H9 (cell line): Measurements from ENCODE around the gene ACTL6B. TPM values are rescaled to one million over a fixed set of nuclear protein-coding genes. Genes with fewer than 3 reads are reported as not detected.
A peak's percentile ranks its signal among the peaks of the same experiment; 100 is the strongest.

Source experiments
- DNase-seq: peaks from one replicate; pipeline ENCODE4 v3.0.0-alpha.2; 2017
- H2AFZ ChIP-seq: one replicate; pipeline ENCODE4 v1.6.1; 2013; ENCODE audit warnings: mild to moderate bottlenecking, low read length, control low read depth, moderate library complexity
- H2AK5ac ChIP-seq: 2 replicates; pipeline ENCODE4 v1.6.1; 2013; ENCODE audit warnings: low read length, control low read depth, mixed read lengths; ENCODE audit not compliant: insufficient read length
- H2BK120ac ChIP-seq: one replicate; pipeline ENCODE4 v1.6.1; 2013; ENCODE audit warnings: low read depth, mild to moderate bottlenecking, low read length, control low read depth, inconsistent platforms; ENCODE audit not compliant: poor library complexity, severe bottlenecking
- H2BK12ac ChIP-seq: 2 replicates; pipeline ENCODE4 v1.6.1; 2013; ENCODE audit warnings: low read length, control low read depth, mixed read lengths, low read depth; ENCODE audit not compliant: insufficient read length
- H2BK15ac ChIP-seq: 2 replicates; pipeline ENCODE4 v1.6.1; 2013; ENCODE audit warnings: low read depth, low read length, control low read depth
- H2BK20ac ChIP-seq: one replicate; pipeline ENCODE4 v1.6.1; 2013; ENCODE audit warnings: low read depth, mild to moderate bottlenecking, low read length, control low read depth, inconsistent platforms; ENCODE audit not compliant: poor library complexity, severe bottlenecking
- H2BK5ac ChIP-seq: 2 replicates; pipeline ENCODE4 v1.6.1; 2013; ENCODE audit warnings: low read length, control low read depth, mixed read lengths; ENCODE audit not compliant: insufficient read length
- H3K14ac ChIP-seq: 2 replicates; pipeline ENCODE4 v1.6.1; 2013; ENCODE audit warnings: low read length, control low read depth; ENCODE audit not compliant: insufficient read depth
- H3K18ac ChIP-seq: 2 replicates; pipeline ENCODE4 v1.6.1; 2013; ENCODE audit warnings: low read depth, mild to moderate bottlenecking, mixed read lengths, low read length, control low read depth; ENCODE audit not compliant: insufficient read length
- H3K23ac ChIP-seq: 2 replicates; pipeline ENCODE4 v1.6.1; 2013; ENCODE audit warnings: low read length, control low read depth, mixed read lengths, low read depth; ENCODE audit not compliant: insufficient read length
- H3K23me2 ChIP-seq: 2 replicates; pipeline ENCODE4 v1.6.1; 2013; ENCODE audit warnings: low read depth, mild to moderate bottlenecking, mixed read lengths, low read length, control low read depth; ENCODE audit not compliant: insufficient read length, poor library complexity, severe bottlenecking
- H3K27ac ChIP-seq: 2 replicates; pipeline ENCODE4 v1.5.1; 2013; ENCODE audit warnings: low read length, control low read depth, mixed read lengths, low read depth; ENCODE audit not compliant: insufficient read length
- H3K27me3 ChIP-seq: 2 replicates; pipeline ENCODE4 v1.6.1; 2013; ENCODE audit warnings: low read length, control low read depth, inconsistent platforms; ENCODE audit not compliant: insufficient read depth
- H3K4ac ChIP-seq: 2 replicates; pipeline ENCODE4 v1.6.1; 2013; ENCODE audit warnings: low read depth, mild to moderate bottlenecking, control low read depth, inconsistent platforms, low read length, moderate library complexity
- H3K4me1 ChIP-seq: 2 replicates; pipeline ENCODE4 v1.6.1; 2013; ENCODE audit warnings: low read length, control low read depth, inconsistent platforms; ENCODE audit not compliant: insufficient read depth
- H3K4me2 ChIP-seq: 2 replicates; pipeline ENCODE4 v1.6.1; 2013; ENCODE audit warnings: low read length, control low read depth, mixed read lengths; ENCODE audit not compliant: insufficient read length, insufficient read depth
- H3K56ac ChIP-seq: 2 replicates; pipeline ENCODE4 v1.6.1; 2013; ENCODE audit warnings: low read depth, mild to moderate bottlenecking, mixed read lengths, low read length, control low read depth; ENCODE audit not compliant: insufficient read length
- H3K79me1 ChIP-seq: 2 replicates; pipeline ENCODE4 v1.6.1; 2013; ENCODE audit warnings: low read depth, mild to moderate bottlenecking, moderate library complexity, low read length, control low read depth, inconsistent platforms; ENCODE audit not compliant: insufficient read depth, poor library complexity, severe bottlenecking
- H3K79me2 ChIP-seq: 2 replicates; pipeline ENCODE4 v1.6.1; 2013; ENCODE audit warnings: low read length, control low read depth, inconsistent platforms; ENCODE audit not compliant: insufficient read depth
- H3K9ac ChIP-seq: 2 replicates; pipeline ENCODE4 v1.6.1; 2013; ENCODE audit warnings: low read length, control low read depth, mixed read lengths; ENCODE audit not compliant: insufficient read length; ENCODE audit errors: extremely low read depth
- H3K9me3 ChIP-seq: one replicate; pipeline ENCODE4 v1.6.1; 2013; ENCODE audit warnings: low read depth, low read length, inconsistent platforms; ENCODE audit not compliant: control insufficient read depth
- H3T11ph ChIP-seq: one replicate; pipeline ENCODE4 v1.6.1; 2013; ENCODE audit warnings: mild to moderate bottlenecking, low read length, control low read depth, inconsistent platforms
- H4K20me1 ChIP-seq: one replicate; pipeline ENCODE4 v1.6.1; 2013; ENCODE audit not compliant: control insufficient read depth, insufficient read length, insufficient read depth
- H4K5ac ChIP-seq: 2 replicates; pipeline ENCODE4 v1.6.1; 2013; ENCODE audit warnings: low read depth, mild to moderate bottlenecking, mixed read lengths, low read length, control low read depth; ENCODE audit not compliant: insufficient read length
- H4K8ac ChIP-seq: replicated peaks from 2 replicates; pipeline ENCODE4 v1.6.1; 2013; ENCODE audit warnings: low read length, control low read depth, mixed read lengths, low read depth; ENCODE audit not compliant: insufficient read length
- H4K91ac ChIP-seq: 2 replicates; pipeline ENCODE4 v1.6.1; 2013; ENCODE audit warnings: low read depth, mild to moderate bottlenecking, moderate library complexity, mixed read lengths, low read length, control low read depth; ENCODE audit not compliant: insufficient read length
- H3K27ac Mint-ChIP-seq, 3 experiments: 2 replicates in 2 of 3; 3 replicates in 1 of 3; pipeline ENCODE4 v1.8.0; 2020 to 2021; ENCODE audit warnings: mixed read lengths in 3 of 3, mild to moderate bottlenecking in 1 of 3, moderate library complexity in 1 of 3
- H3K27me3 Mint-ChIP-seq: 2 replicates; pipeline ENCODE4 v1.8.0; 2021; ENCODE audit warnings: low read depth, mild to moderate bottlenecking, moderate library complexity, mixed read lengths
- H3K36me3 Mint-ChIP-seq, 3 experiments: 2 replicates in 2 of 3; 3 replicates in 1 of 3; pipeline ENCODE4 v1.8.0; 2020 to 2021; ENCODE audit warnings: low read depth in 3 of 3, mixed read lengths in 3 of 3; ENCODE audit not compliant: insufficient read depth in 1 of 3
- H3K4me1 Mint-ChIP-seq, 2 experiments: 2 replicates each; pipeline ENCODE4 v1.8.0; 2020; ENCODE audit warnings: mixed read lengths in 2 of 2
- H3K4me3 Mint-ChIP-seq, 2 experiments: 2 replicates in 1 of 2; 3 replicates in 1 of 2; pipeline ENCODE4 v1.8.0; 2020 to 2021; ENCODE audit warnings: mild to moderate bottlenecking in 2 of 2, mixed read lengths in 2 of 2, moderate library complexity in 1 of 2
- H3K9me3 Mint-ChIP-seq, 2 experiments: 2 replicates in 1 of 2; 3 replicates in 1 of 2; pipeline ENCODE4 v1.8.0; 2020; ENCODE audit warnings: mild to moderate bottlenecking in 2 of 2, mixed read lengths in 2 of 2, moderate library complexity in 1 of 2
- WGBS: extraction: QIAGEN DNeasy Blood & Tissue Kit; methylation state at CpG from one replicate; pipeline ENCODE4 v1.1.7; 2013; ENCODE audit warnings: missing lambda C conversion rate, low lambda C conversion rate, mixed read lengths; ENCODE audit not compliant: insufficient read length; ENCODE audit errors: extremely low coverage; 5-methylcytosine and 5-hydroxymethylcytosine counted together
- total RNA-seq: library from RNA; stranded (reverse); gene quantifications from 2 replicates; pipeline ENCODE4 v1.2.1, GENCODE V29; 2021
- TF ChIP-seq, protein P1 (sequence below): fragments of 200-600 bp; sonication (generic); conservative IDR thresholded peaks from 3 replicates; pipeline ENCODE4 v1.8.0; 2021; ENCODE audit warnings: antibody characterized with exemption, mild to moderate bottlenecking

ACTL6B gene
- total RNA-seq, 1 experiment from 2014 or later, result 0.50 TPM

DNA sequence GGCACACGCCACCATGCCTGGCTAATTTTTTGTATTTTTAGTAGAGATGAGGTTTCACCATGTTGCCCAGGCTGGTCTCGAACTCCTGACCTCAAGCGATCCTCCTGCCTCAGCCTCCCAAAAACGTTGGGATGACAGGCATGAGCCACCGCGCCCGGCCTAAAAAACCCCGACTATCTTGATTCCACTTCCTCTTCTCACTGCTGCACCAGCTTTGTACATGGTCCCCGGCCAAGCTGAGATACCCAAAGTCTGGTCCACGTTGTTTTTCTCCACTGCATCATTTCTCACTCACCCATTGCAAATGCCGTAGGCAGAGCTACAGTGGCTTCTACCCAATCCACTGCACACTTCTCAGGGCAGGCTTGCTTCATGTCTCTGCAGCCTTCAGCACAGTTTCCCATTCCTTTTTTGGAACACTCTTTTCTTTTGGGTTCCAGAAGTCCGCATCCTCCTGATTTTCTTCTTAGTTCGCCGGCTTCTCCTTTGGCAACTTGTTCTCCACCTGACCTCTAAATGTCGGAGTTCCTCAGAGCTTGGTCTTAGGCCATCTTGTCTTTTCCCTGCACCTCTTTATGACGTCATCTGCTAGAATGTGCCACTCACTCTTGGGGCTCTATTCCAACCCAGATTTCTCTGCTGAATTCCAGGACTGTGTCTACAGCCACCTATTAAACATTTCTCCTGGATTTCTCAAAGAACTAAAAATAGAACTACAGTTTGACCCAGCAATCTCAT is 11.3 kb upstream of the ACTL6B start:
- TF ChIP-seq, protein P1, sequence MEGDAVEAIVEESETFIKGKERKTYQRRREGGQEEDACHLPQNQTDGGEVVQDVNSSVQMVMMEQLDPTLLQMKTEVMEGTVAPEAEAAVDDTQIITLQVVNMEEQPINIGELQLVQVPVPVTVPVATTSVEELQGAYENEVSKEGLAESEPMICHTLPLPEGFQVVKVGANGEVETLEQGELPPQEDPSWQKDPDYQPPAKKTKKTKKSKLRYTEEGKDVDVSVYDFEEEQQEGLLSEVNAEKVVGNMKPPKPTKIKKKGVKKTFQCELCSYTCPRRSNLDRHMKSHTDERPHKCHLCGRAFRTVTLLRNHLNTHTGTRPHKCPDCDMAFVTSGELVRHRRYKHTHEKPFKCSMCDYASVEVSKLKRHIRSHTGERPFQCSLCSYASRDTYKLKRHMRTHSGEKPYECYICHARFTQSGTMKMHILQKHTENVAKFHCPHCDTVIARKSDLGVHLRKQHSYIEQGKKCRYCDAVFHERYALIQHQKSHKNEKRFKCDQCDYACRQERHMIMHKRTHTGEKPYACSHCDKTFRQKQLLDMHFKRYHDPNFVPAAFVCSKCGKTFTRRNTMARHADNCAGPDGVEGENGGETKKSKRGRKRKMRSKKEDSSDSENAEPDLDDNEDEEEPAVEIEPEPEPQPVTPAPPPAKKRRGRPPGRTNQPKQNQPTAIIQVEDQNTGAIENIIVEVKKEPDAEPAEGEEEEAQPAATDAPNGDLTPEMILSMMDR, result no peak
- Mint-ChIP-seq H3K4me1 (peaks cover 9 to 11% of the 10 kb centered on the region in 2 experiments), H3K27me3 (peaks cover 41% of the 10 kb centered on the region), H3K27ac (peak overlapping the region in 1 of 3 experiments; percentile 9; a peak in 1 of 7 replicates), H3K36me3 (no peaks in the 10 kb centered on the region; a peak in 1 of 7 replicates), H3K9me3 (no peaks in the 10 kb centered on the region; a peak in 2 of 5 replicates), H3K4me3 (no peak overlapping the region)
- no peak for DNase-seq
- H3K4ac ChIP-seq, result no peak overlapping the region
- no peak overlapping the region for H3K56ac ChIP-seq
- WGBS, result no CpG with 5 or more reads among the region's 16 CpGs
- no peak overlapping the region for H4K91ac ChIP-seq
- H4K5ac ChIP-seq, result no peak overlapping the region
- no peak overlapping the region for H2BK12ac ChIP-seq
- no peak overlapping the region for H2BK5ac ChIP-seq
- no peaks in the 10 kb centered on the region for H3K4me1 ChIP-seq
- H2AK5ac ChIP-seq, result no peak overlapping the region
- no peaks in the 10 kb centered on the region for H4K20me1 ChIP-seq
- no peak overlapping the region for H2BK15ac ChIP-seq
- no peak overlapping the region for H3K4me2 ChIP-seq
- no peak overlapping the region for H3T11ph ChIP-seq
- H3K18ac ChIP-seq, result no peak overlapping the region
- H3K79me2 ChIP-seq, result no peaks in the 10 kb centered on the region
- no peak overlapping the region for H3K23ac ChIP-seq
- no peaks in the 10 kb centered on the region for H3K27me3 ChIP-seq
- H3K27ac ChIP-seq, result no peak overlapping the region
- no peaks in the 10 kb centered on the region for H3K23me2 ChIP-seq
- H4K8ac ChIP-seq, result no peak overlapping the region
- H3K79me1 ChIP-seq, result no peaks in the 10 kb centered on the region
- no peaks in the 10 kb centered on the region for H3K9me3 ChIP-seq
- no peak overlapping the region for H3K14ac ChIP-seq
- H3K9ac ChIP-seq, result no peak overlapping the region
- no peak overlapping the region for H2BK20ac ChIP-seq
- H2BK120ac ChIP-seq, result no peak overlapping the region
- no peak overlapping the region for H2AFZ ChIP-seq
